HCT116 (cell line): ENCODE results near the gene DHCR7. TPM values are rescaled to one million over a fixed set of nuclear protein-coding genes. Genes with fewer than 3 reads are reported as not detected.

ENCODE experiments used
- ATAC-seq: fragments of 200-7000 bp; cut with Tn5 transposase; 2 replicates; pipeline ENCODE4 v1.9.1; 2020; ENCODE audit warnings: mild to moderate bottlenecking, moderate library complexity
- BruUV-seq: library from RNA; stranded (reverse); fragments of 400-500 nt; replicated peaks from 2 replicates; lab custom pipeline; 2021; lab: Mats Ljungman, UMichigan
- CTCF ChIA-PET: fragments of 300-600 bp; sonication (Branson Sonifier 250); formaldehyde crosslinking; loops from one replicate; lab custom pipeline; 2021; ENCODE audit warnings: antibody characterized with exemption; lab: Charles Lee
- POLR2A ChIA-PET: fragments of 300-600, 350-600 bp; sonication (Branson Sonifier 250); formaldehyde crosslinking; loops from one replicate; lab custom pipeline; 2021; ENCODE audit warnings: antibody characterized with exemption; lab: Charles Lee
- RAD21 ChIA-PET, 2 experiments: fragments of 300-600 bp; sonication (Branson Sonifier 250); formaldehyde crosslinking; loops; one replicate each; lab custom pipeline; 2023; ENCODE audit warnings: low total read pairs in 2 of 2; ENCODE audit not compliant: uncharacterized antibody in 2 of 2, unreplicated experiment in 2 of 2, low non-redundant PET in 1 of 2; lab: Charles Lee
- DNase-seq: peaks from one replicate; pipeline ENCODE4 v3.0.0-alpha.2; 2010; ENCODE audit warnings: low read depth, low spot score
- H2AFZ ChIP-seq: fragments of 200-600 bp; shearing (Covaris generic), sonication (generic); 2 replicates; pipeline ENCODE4 v1.6.1; 2017; ENCODE audit warnings: low read depth, mixed run types, mixed read lengths, antibody characterized with exemption, low read length; ENCODE audit not compliant: poor library complexity, severe bottlenecking
- H3K27ac ChIP-seq: 2 replicates; pipeline ENCODE4 v1.5.1; 2012; ENCODE audit warnings: low read depth, low read length
- H3K27me3 ChIP-seq: fragments of 200-600 bp; sonication (generic); 2 replicates; pipeline ENCODE4 v1.6.1; 2016; ENCODE audit warnings: mixed run types, low read length, mixed read lengths; ENCODE audit not compliant: insufficient read depth
- H3K36me3 ChIP-seq, 2 experiments: fragments of 200-500 bp in 1 of 2; fragments of 200-600 bp in 1 of 2; sonication (Bioruptor generic) in 1 of 2; sonication (generic) in 1 of 2; 2 replicates each; pipeline versions ENCODE4 v1.5.1 to v1.6.1; 2014 to 2016; ENCODE audit warnings: low read length in 2 of 2, inconsistent platforms in 1 of 2, mixed read lengths in 1 of 2, mixed run types in 1 of 2; ENCODE audit not compliant: insufficient read depth in 2 of 2, control insufficient read depth in 1 of 2
- H3K4me1 ChIP-seq, 2 experiments: fragments of 200-600 bp in 1 of 2; sonication (generic) in 1 of 2; 2 replicates each; pipeline versions ENCODE4 v1.5.1 to v1.6.1; 2012 to 2017; ENCODE audit warnings: low read length in 2 of 2, inconsistent platforms in 1 of 2, mild to moderate bottlenecking in 1 of 2, mixed read lengths in 1 of 2, mixed run types in 1 of 2, moderate library complexity in 1 of 2; ENCODE audit not compliant: insufficient read depth in 2 of 2, control insufficient read depth in 1 of 2
- H3K4me2 ChIP-seq: fragments of 200-600 bp; sonication (generic); 2 replicates; pipeline ENCODE4 v1.6.1; 2017; ENCODE audit warnings: mixed run types, low read length, mixed read lengths
- H3K4me3 ChIP-seq, 2 experiments: fragments of 200-600 bp in 1 of 2; sonication (generic) in 1 of 2; replicated peaks in 1 of 2; 2 replicates each; pipeline ENCODE4 v1.5.1; 2011 to 2016; ENCODE audit warnings: low read length in 2 of 2, control low read depth in 1 of 2, low read depth in 1 of 2, mild to moderate bottlenecking in 1 of 2, mixed read lengths in 1 of 2, mixed run types in 1 of 2
- H3K79me2 ChIP-seq: fragments of 200-600 bp; sonication (generic); 2 replicates; pipeline ENCODE4 v1.6.1; 2017; ENCODE audit warnings: mild to moderate bottlenecking, mixed run types, low read length, moderate library complexity, mixed read lengths; ENCODE audit not compliant: insufficient read depth
- H3K9ac ChIP-seq: fragments of 200-600 bp; sonication (generic); 2 replicates; pipeline ENCODE4 v1.6.1; 2016; ENCODE audit warnings: low read length, mixed read lengths
- H3K9me2 ChIP-seq: fragments of 200-600 bp; sonication (generic), shearing (Covaris generic); 2 replicates; pipeline ENCODE4 v1.6.1; 2017; ENCODE audit warnings: mixed run types, mild to moderate bottlenecking, moderate library complexity; ENCODE audit not compliant: insufficient read depth
- H3K9me3 ChIP-seq, 2 experiments: fragments of 200-500 bp in 1 of 2; fragments of 200-600 bp in 1 of 2; sonication (Bioruptor generic) in 1 of 2; sonication (generic) in 1 of 2; 2 replicates each; pipeline ENCODE4 v1.6.1; 2014 to 2017; ENCODE audit warnings: low read length in 2 of 2, mixed read lengths in 2 of 2, inconsistent platforms in 1 of 2, low read depth in 1 of 2, mild to moderate bottlenecking in 1 of 2, mixed run types in 1 of 2, moderate library complexity in 1 of 2; ENCODE audit not compliant: control insufficient read depth in 1 of 2, insufficient read depth in 1 of 2
- H4K20me1 ChIP-seq: fragments of 200-600 bp; sonication (generic), shearing (Covaris generic); 2 replicates; pipeline ENCODE4 v1.6.1; 2017; ENCODE audit warnings: mixed run types, mild to moderate bottlenecking, moderate library complexity; ENCODE audit not compliant: insufficient read depth
- CEBPB ChIP-seq: IDR thresholded peaks from 2 replicates; pipeline ENCODE4 v1.6.1; 2012; ENCODE audit warnings: low read depth
- EZH2 ChIP-seq: fragments of 200-600 bp; sonication (generic); IDR thresholded peaks from 2 replicates; pipeline ENCODE4 v1.6.1; 2017; ENCODE audit warnings: antibody characterized with exemption, mixed run types
- EZH2phosphoT487 ChIP-seq: fragments of 200-600 bp; IDR thresholded peaks from 2 replicates; pipeline ENCODE4 v1.6.1; 2018; ENCODE audit warnings: antibody characterized with exemption, borderline replicate concordance
- FOSL1 ChIP-seq: IDR thresholded peaks from 2 replicates; pipeline ENCODE4 v1.6.1; 2012; ENCODE audit warnings: low read depth
- JUND ChIP-seq: IDR thresholded peaks from 2 replicates; pipeline ENCODE4 v1.6.1; 2012
- RAD21 ChIP-seq: IDR thresholded peaks from 2 replicates; pipeline ENCODE4 v1.6.1; 2012; ENCODE audit warnings: low read depth, mild to moderate bottlenecking
- SIN3A ChIP-seq: IDR thresholded peaks from 2 replicates; pipeline ENCODE4 v1.6.1; 2012; ENCODE audit warnings: low read depth
- SP1 ChIP-seq: IDR thresholded peaks from 2 replicates; pipeline ENCODE4 v1.6.1; 2012; ENCODE audit warnings: low read depth
- SRF ChIP-seq: IDR thresholded peaks from 2 replicates; pipeline ENCODE4 v1.6.1; 2012; ENCODE audit warnings: low read depth
- TCF7L2 ChIP-seq: IDR thresholded peaks from 2 replicates; pipeline ENCODE4 v1.7.0; 2011; ENCODE audit warnings: borderline replicate concordance, inconsistent platforms; ENCODE audit not compliant: insufficient read depth, insufficient read length; ENCODE audit errors: extremely low read depth
- ZBTB33 ChIP-seq: IDR thresholded peaks from 2 replicates; pipeline ENCODE4 v1.6.1; 2011; ENCODE audit warnings: mild to moderate bottlenecking, low read length, moderate library complexity; ENCODE audit not compliant: insufficient replicate concordance; ENCODE audit errors: extremely low read depth
- ZFX ChIP-seq: fragments of 450-650 bp; IDR thresholded peaks from 2 replicates; pipeline ENCODE4 v1.6.1; 2017
- ZNF274 ChIP-seq: fragments of 200-500 bp; sonication (Bioruptor generic); IDR thresholded peaks from 2 replicates; pipeline ENCODE4 v1.6.1; 2014; ENCODE audit warnings: mild to moderate bottlenecking, low read depth, low read length, inconsistent platforms
- intact Hi-C: fragments of 100-400 bp; cut with micrococcal nuclease; formaldehyde crosslinking; loops from 2 replicates; pipeline ENCODE4 v1.10.0; 2022
- total RNA-seq: library from RNA; stranded (reverse); gene quantifications from one replicate; pipeline ENCODE4 v1.2.1, GENCODE V29; 2021; ENCODE audit not compliant: unreplicated experiment
- TF ChIP-seq, protein P1 (sequence below), 3 experiments: fragments of 200-600 bp in 1 of 3; sonication (generic) in 1 of 3; IDR thresholded peaks in 2 of 3; conservative IDR thresholded peaks in 1 of 3; 2 replicates each; pipeline ENCODE4 v1.5.1; 2012 to 2017; ENCODE audit warnings: low read depth in 2 of 3, low read length in 2 of 3, antibody characterized with exemption in 1 of 3, borderline replicate concordance in 1 of 3, control low read depth in 1 of 3, mild to moderate bottlenecking in 1 of 3, mixed read lengths in 1 of 3, mixed run types in 1 of 3, moderate library complexity in 1 of 3; ENCODE audit not compliant: insufficient read depth in 1 of 3
- TF ChIP-seq, protein P2 (sequence below): IDR thresholded peaks from 2 replicates; pipeline ENCODE4 v1.6.1; 2012

Gene DHCR7
- total RNA-seq, 1 experiment from 2014 or later: 115 TPM

DNA sequence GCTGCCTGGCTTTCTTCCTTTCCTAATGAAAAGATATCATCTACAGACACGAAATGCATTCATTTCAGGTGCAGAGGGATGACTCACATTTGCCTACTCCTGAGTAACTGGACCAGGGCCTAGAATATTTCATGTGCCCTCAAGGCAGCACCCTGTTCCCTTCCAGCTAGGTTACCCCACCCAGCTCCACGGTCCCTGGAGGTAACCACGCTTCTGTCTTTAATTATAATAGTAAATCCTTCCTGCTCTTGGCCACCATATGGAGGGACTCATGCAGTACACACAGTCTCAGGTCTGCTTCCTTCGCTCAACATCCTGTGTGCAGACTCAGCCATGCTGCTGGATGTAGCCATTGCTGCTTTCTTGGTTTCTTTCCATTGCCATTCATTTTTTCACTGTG is 22.3 kb downstream of the DHCR7 start:
- H2AFZ ChIP-seq: no peak overlapping the region
- no peak overlapping the region for H3K9ac ChIP-seq
- DNase-seq (no peak), ATAC-seq (peak; percentile 62)
- H3K79me2 ChIP-seq: no peaks in the 10 kb centered on the region
- intact Hi-C loops: no loop called here
- H3K9me2 ChIP-seq: no peaks in the 10 kb centered on the region
- no peaks in the 10 kb centered on the region for H3K27me3 ChIP-seq
- RAD21 ChIA-PET: interaction anchor here in 1 of 2 experiments (0.8 kb wide), 1 partner anchor 27 kb away, joined by 4 read pairs; the partner anchor contains the start of gene NADSYN1
- H3K9me3 ChIP-seq: no peaks in the 10 kb centered on the region
- H3K4me3 ChIP-seq: no peak overlapping the region
- POLR2A ChIA-PET: no interaction called here
- H3K4me2 ChIP-seq: 0 out of 2 replicates have a peak overlapping the region, but pooled peaks have one; percentile 1
- peaks cover 0 to 8% of the 10 kb centered on the region in 2 experiments; a peak in 1 of 4 replicates for H3K4me1 ChIP-seq
- H3K27ac ChIP-seq: no peak overlapping the region
- CTCF ChIA-PET: interaction anchor here (0.9 to 2.3 kb wide), 2 partner anchors 137 to 339 kb away, joined by 4 to 7 read pairs; no protein-coding TSS in a partner anchor
- TF ChIP-seq JUND (peak; percentile 62), SRF (no peak), ZFX (no peak), SIN3A (no peak), FOSL1 (peak; percentile 59), ZBTB33 (no peak)
- BruUV-seq: no TSS peak
- H3K36me3 ChIP-seq: no peaks in the 10 kb centered on the region
- no peaks in the 10 kb centered on the region for H4K20me1 ChIP-seq

- intact Hi-C loops: no loop called here
- Histone ChIP-seq H3K9me2 (no peaks in the 10 kb centered on the region), H3K79me2 (no peaks in the 10 kb centered on the region), H3K36me3 (no peaks in the 10 kb centered on the region), H3K4me1 (peaks cover 0 to 8% of the 10 kb centered on the region in 2 experiments; a peak in 1 of 4 replicates), H2AFZ (no peak overlapping the region), H3K4me3 (no peak overlapping the region), H4K20me1 (no peaks in the 10 kb centered on the region), H3K4me2 (0 out of 2 replicates have a peak overlapping the region, but pooled peaks have one; percentile 1), H3K27me3 (no peaks in the 10 kb centered on the region), H3K9ac (no peak overlapping the region), H3K9me3 (no peaks in the 10 kb centered on the region), H3K27ac (no peak overlapping the region)
- CTCF ChIA-PET: interaction anchor here (2.3 kb wide), 1 partner anchor 138 kb away, joined by 7 read pairs; no protein-coding TSS in a partner anchor
- ATAC-seq (peak; percentile 69), DNase-seq (no peak)
- BruUV-seq: no TSS peak
- POLR2A ChIA-PET: no interaction called here
- RAD21 ChIA-PET: interaction anchor here in 1 of 2 experiments (0.8 kb wide), 1 partner anchor 27 kb away, joined by 4 read pairs; the partner anchor contains the start of gene NADSYN1
- TF ChIP-seq ZFX (no peak), TCF7L2 (no peak), EZH2 (no peak), CEBPB (no peak), SIN3A (no peak), EZH2phosphoT487 (no peak), SP1 (no peak), SRF (no peak), RAD21 (no peak), ZNF274 (no peak), JUND (no peak)
- TF ChIP-seq, protein P1, sequence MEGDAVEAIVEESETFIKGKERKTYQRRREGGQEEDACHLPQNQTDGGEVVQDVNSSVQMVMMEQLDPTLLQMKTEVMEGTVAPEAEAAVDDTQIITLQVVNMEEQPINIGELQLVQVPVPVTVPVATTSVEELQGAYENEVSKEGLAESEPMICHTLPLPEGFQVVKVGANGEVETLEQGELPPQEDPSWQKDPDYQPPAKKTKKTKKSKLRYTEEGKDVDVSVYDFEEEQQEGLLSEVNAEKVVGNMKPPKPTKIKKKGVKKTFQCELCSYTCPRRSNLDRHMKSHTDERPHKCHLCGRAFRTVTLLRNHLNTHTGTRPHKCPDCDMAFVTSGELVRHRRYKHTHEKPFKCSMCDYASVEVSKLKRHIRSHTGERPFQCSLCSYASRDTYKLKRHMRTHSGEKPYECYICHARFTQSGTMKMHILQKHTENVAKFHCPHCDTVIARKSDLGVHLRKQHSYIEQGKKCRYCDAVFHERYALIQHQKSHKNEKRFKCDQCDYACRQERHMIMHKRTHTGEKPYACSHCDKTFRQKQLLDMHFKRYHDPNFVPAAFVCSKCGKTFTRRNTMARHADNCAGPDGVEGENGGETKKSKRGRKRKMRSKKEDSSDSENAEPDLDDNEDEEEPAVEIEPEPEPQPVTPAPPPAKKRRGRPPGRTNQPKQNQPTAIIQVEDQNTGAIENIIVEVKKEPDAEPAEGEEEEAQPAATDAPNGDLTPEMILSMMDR (IDR thresholded peaks at IDR 0.05 in 2 of 3, conservative IDR thresholded peaks at IDR 0.05 in 1 of 3; ENCODE audit: borderline replicate concordance in 1 of 3, insufficient read depth in 1 of 3, low read depth in 2 of 3, low read length in 2 of 3): no peak; a peak in 1 of 6 replicates
- TF ChIP-seq, protein P2, sequence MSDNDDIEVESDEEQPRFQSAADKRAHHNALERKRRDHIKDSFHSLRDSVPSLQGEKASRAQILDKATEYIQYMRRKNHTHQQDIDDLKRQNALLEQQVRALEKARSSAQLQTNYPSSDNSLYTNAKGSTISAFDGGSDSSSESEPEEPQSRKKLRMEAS: no peak
These were observed 22.8 kb downstream of the DHCR7 start for GRCh38 chr11:71425409-71425808.
